Parathyroid adenoma (tissue), 2 donors: ENCODE results near the gene C9orf78.

ENCODE experiments used
- H2AFZ ChIP-seq: fragments of 300-600 bp; sonication (generic); one replicate; pipeline ENCODE4 v1.7.0; 2017; ENCODE audit warnings: antibody characterized with exemption, mild to moderate bottlenecking
- H3K27ac ChIP-seq: fragments of 300-600 bp; sonication (generic); one replicate; pipeline ENCODE4 v1.7.0; 2017
- H3K27me3 ChIP-seq: fragments of 300-600 bp; sonication (generic); one replicate; pipeline ENCODE4 v1.7.0; 2017; ENCODE audit warnings: low read length; ENCODE audit not compliant: control insufficient read depth, insufficient read depth
- H3K36me3 ChIP-seq: fragments of 300-600 bp; sonication (generic); one replicate; pipeline ENCODE4 v1.7.0; 2017; ENCODE audit warnings: low read length; ENCODE audit not compliant: control insufficient read depth, insufficient read depth
- H3K4me1 ChIP-seq: fragments of 300-600 bp; sonication (generic); one replicate; pipeline ENCODE4 v1.7.0; 2017; ENCODE audit warnings: control low read depth
- H3K4me2 ChIP-seq: fragments of 300-600 bp; sonication (generic); one replicate; pipeline ENCODE4 v1.7.0; 2017; ENCODE audit warnings: low read length
- H3K4me3 ChIP-seq: fragments of 300-600 bp; sonication (generic); one replicate; pipeline ENCODE4 v1.7.0; 2017; ENCODE audit warnings: low read depth, low read length
- H3K79me2 ChIP-seq: fragments of 300-600 bp; sonication (generic); one replicate; pipeline ENCODE4 v1.7.0; 2017; ENCODE audit warnings: control low read depth
- H3K9ac ChIP-seq: fragments of 300-600 bp; sonication (generic); one replicate; pipeline ENCODE4 v1.7.0; 2017; ENCODE audit warnings: mild to moderate bottlenecking
- H3K9me3 ChIP-seq: fragments of 300-600 bp; sonication (generic); one replicate; pipeline ENCODE4 v1.7.0; 2017; ENCODE audit warnings: low read length; ENCODE audit not compliant: control insufficient read depth
- CTCF ChIP-seq: fragments of 300-600 bp; sonication (generic); IDR thresholded peaks from one replicate; pipeline ENCODE4 v1.7.0; 2017; ENCODE audit warnings: antibody characterized with exemption, mild to moderate bottlenecking
- donor health status: primary hyperparathyroidism.

The C9orf78 gene

DNA sequence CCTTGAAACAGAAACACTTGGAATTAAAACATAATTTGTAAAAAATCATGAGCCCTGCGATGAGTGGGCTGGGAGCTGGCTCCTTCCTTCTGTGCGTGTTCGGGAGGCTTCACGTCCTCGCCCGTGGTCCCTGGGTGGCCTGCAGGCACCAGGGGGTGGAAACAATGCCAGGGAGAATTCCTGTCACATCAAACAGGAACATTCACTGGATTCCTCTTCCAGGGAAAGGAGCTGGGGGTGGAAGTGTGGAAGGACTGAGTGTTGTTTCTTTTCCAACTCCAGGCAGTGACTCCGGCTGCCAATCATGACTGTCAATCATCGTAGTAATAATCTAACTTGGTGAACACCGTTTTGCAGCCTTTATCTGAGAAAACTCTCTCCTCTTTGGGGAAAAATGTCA, 21.4 kb downstream of the C9orf78 start:
- no peaks in the 10 kb centered on the region for H3K4me1 ChIP-seq
- no peak overlapping the region for H3K4me2 ChIP-seq
- no peak overlapping the region for H3K4me3 ChIP-seq
- no peaks in the 10 kb centered on the region for H3K9me3 ChIP-seq
- no peaks in the 10 kb centered on the region for H3K27me3 ChIP-seq
- no peaks in the 10 kb centered on the region for H3K36me3 ChIP-seq
- no peak overlapping the region for H3K9ac ChIP-seq
- H3K27ac ChIP-seq: no peak overlapping the region
- no peak overlapping the region for H2AFZ ChIP-seq
- H3K79me2 ChIP-seq: no peaks in the 10 kb centered on the region
- TF ChIP-seq CTCF: no peak

GRCh38 chr9:129812385-129812784, 22.7 kb downstream of the C9orf78 start:
- H3K27ac ChIP-seq: no peak overlapping the region

DNA sequence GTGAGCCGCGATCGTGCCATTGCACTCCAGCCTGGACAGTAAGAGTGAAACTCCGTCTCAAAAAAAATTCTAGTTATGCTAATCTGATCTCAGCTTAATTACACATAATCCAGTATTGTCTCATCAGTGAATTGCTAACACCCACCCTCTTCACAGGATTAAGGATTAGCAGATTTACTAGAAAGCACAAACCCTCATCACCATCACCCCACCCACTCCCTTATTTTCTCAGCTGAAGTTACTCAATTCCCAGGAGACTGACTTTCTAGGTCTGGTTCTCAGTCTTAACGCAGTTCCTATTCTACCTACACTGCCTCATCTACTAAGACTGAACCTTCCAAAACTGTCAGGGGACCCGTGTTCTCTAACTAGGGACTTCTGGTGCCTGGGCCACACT, 23.1 kb downstream of the C9orf78 start:
- H3K36me3 ChIP-seq: no peaks in the 10 kb centered on the region
- no peak overlapping the region for H3K4me3 ChIP-seq
- H2AFZ ChIP-seq: no peak overlapping the region
- H3K79me2 ChIP-seq: no peaks in the 10 kb centered on the region
- no peaks in the 10 kb centered on the region for H3K4me1 ChIP-seq
- no peak for TF ChIP-seq CTCF
- H3K4me2 ChIP-seq: no peak overlapping the region
- no peaks in the 10 kb centered on the region for H3K27me3 ChIP-seq
- H3K9me3 ChIP-seq: no peaks in the 10 kb centered on the region
- H3K27ac ChIP-seq: no peak overlapping the region
- no peak overlapping the region for H3K9ac ChIP-seq

More at GRCh38 chr9:129812385-129812784, 22.7 kb downstream of the C9orf78 start:
- H3K36me3 ChIP-seq: no peaks in the 10 kb centered on the region
- H2AFZ ChIP-seq: no peak overlapping the region
- no peak overlapping the region for H3K4me3 ChIP-seq
- H3K9ac ChIP-seq: no peak overlapping the region
- H3K27me3 ChIP-seq: no peaks in the 10 kb centered on the region
- no peaks in the 10 kb centered on the region for H3K4me1 ChIP-seq
- no peaks in the 10 kb centered on the region for H3K9me3 ChIP-seq
- no peak overlapping the region for H3K4me2 ChIP-seq
- H3K79me2 ChIP-seq: no peaks in the 10 kb centered on the region
- no peak for TF ChIP-seq CTCF

DNA sequence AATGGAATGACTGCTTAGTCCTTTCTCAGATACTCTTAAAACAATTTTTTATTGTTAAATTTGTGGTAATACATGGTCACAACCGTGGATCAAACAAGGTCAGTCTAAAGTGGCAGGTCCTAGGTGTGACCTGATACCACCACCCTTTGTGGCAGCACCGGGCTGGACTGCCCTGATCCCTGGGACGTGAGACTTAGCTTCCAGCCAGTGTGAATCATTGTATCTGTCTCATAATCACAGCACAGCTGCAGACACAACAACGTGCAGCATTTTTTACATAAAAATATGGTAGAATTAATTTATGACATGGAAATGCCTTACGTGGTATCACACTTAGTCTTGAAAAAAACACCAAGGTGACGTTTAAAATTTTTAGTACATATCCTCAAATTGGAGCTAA, 24.3 kb downstream of the C9orf78 start:
- H3K4me1 ChIP-seq: no peaks in the 10 kb centered on the region
- no peak overlapping the region for H3K9ac ChIP-seq
- no peaks in the 10 kb centered on the region for H3K27me3 ChIP-seq
- H3K36me3 ChIP-seq: no peaks in the 10 kb centered on the region
- no peak overlapping the region for H2AFZ ChIP-seq
- H3K4me3 ChIP-seq: no peak overlapping the region
- no peak overlapping the region for H3K4me2 ChIP-seq
- H3K27ac ChIP-seq: no peak overlapping the region
- H3K79me2 ChIP-seq: no peaks in the 10 kb centered on the region
- TF ChIP-seq CTCF: no peak
- no peaks in the 10 kb centered on the region for H3K9me3 ChIP-seq

DNA sequence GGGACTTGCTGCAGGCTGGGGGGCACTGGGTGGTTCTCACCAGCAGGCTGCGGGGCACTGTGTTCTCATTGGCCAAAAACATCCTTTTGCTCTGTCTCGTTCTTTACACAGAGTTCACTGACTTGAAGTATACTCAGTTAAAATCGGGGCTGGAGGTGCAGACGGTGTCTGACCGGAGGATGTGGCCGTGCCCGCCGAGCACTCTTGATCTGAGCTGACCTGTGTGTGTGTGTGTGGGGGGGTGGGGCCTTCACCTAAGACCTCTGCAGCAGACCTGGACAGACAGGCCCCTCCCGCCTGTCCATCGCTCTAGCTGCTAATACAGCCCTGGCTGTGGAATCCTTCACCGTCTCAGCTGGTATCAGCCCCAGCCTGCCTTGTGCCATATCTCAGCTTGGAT, 25.0 kb downstream of the C9orf78 start:
- H3K27me3 ChIP-seq: no peaks in the 10 kb centered on the region
- H3K4me2 ChIP-seq: no peak overlapping the region
- no peaks in the 10 kb centered on the region for H3K36me3 ChIP-seq
- H3K79me2 ChIP-seq: no peaks in the 10 kb centered on the region
- TF ChIP-seq CTCF: no peak
- no peak overlapping the region for H2AFZ ChIP-seq
- no peak overlapping the region for H3K9ac ChIP-seq
- H3K4me3 ChIP-seq: no peak overlapping the region
- no peak overlapping the region for H3K27ac ChIP-seq
- H3K9me3 ChIP-seq: no peaks in the 10 kb centered on the region
- H3K4me1 ChIP-seq: no peaks in the 10 kb centered on the region
